GM18858 (cell line): Measurements from ENCODE around the gene HAUS5.
A peak's percentile ranks its signal among the peaks of the same experiment; 100 is the strongest.
"Not testable (repeated sequence)": the region's sequence is repeated elsewhere in the genome, so short reads cannot be mapped to it uniquely, and the experiment has no call there.

ENCODE experiments used
- ATAC-seq: cut with Tn5 transposase; IDR thresholded peaks from one replicate; pipeline ENCODE4 v1.9.1; 2021; ENCODE audit not compliant: unreplicated experiment

The HAUS5 gene

DNA sequence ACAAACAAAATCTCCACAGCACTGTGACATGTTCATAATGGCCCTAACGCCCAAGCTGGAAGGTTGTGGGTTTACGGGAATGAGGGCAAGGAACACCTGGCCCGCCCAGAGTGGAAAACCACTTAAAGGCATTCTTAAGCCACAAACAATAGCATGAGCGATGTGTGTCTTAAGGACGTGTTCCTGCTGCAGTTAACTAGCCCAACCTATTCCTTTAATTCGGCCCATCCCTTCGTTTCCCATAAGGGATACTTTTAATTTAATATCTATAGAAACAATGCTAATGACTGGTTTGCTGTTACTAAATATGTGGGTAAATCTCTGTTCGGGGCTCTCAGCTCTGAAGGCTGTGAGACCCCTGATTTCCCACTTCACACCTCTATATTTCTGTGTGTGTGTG lies 5.4 kb upstream of the HAUS5 start:
- not testable (repeated sequence) for ATAC-seq

DNA sequence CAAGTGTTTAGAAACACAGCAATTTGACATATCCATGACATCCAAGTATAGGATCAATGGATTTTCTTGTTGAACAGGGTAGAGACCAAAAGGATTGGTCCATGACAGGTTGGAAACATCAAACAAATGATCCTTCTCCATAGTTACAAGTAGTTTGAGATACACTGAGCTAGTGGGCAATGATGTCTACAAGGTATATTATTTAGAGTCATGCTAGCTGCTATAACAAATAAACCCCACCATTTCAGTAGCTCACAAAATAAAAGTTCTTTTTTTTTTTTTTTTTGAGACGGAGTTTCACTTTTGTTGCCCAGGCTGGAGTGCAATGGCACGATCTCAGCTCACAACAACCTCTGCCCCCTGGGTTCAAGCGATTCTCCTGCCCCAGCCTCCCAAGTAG lies 4.9 kb upstream of the HAUS5 start:
- no peak for ATAC-seq

DNA sequence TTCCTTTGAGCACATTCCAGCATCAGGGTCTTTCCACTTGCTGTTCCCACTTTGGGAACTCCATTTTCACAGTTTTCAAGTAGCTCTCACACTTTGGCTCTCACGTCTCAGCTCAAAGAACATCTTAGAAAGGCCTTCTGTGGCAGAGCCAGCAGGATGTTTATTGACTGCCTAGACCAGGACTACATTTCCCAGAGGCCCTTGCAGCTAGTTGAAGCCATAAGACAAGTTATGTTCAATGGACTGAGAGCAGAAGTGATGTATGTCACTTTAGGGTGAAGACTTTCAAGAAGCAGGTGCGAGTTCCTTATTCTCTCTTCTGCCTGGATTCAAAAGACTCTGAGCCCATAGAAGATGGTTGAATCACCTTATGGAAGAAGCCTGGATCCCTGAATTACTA lies 4.3 kb upstream of the HAUS5 start:
- ATAC-seq: no peak

DNA sequence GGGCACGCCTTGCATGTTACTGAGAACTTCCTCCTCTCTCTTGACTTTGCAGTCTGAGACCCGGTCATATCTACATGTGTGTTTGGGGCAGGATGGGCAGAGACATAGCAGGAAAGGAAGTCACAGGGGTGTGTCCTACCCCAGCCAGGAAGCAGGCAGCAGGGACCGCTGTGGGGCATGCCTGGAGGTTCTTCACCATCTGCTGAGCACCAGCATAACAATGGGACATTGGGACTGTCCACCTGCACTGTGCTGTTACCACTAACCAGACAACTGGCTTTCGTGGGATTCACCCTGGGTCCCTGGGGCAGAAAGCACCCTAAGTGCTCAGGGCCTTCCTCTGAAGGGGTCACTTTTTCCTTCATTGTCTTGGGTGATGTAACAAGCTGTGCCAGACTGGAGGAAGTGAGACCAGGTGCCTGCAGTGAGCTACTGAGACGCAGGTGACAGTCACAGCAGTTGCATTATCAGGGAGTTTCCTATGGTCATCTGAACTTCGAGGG lies 2.6 kb upstream of the HAUS5 start:
- ATAC-seq: no peak

DNA sequence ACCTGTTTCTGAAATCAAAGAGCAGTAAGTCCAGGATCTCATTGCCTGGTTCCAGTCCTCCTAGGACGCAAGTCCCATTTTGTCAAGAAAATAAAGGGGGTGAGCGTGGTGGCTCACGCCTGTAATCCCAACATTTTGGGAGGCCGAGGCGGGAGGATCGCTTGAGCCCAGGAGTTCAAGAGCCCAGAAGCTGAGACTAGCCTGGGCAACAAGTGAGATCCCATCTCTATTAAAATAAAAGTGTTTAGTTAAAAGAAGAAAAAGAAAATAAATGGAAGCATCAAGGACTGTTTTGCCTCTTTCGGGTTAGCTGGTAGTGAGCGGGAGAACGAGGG lies 344 bp upstream of the HAUS5 start:
- ATAC-seq: no peak

DNA sequence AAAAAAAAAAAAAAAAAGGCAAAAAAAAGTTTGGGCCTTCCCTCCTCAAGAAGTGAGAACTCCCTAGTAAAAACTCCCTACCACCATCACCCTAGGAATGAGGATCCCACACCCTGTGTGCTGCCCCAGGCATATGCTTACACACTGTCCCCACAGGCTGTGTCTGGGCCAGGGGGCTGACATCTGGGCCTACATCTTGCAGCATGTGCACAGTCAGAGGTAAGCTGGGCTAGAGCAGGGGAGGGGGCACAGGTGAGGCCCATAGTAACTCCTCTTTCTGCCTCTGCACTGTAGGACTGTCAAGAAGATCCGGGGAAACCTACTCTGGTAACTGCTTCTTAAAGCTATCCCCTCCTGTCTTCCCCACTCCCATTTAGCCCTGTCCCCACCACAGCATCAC lies 1.0 kb downstream of the HAUS5 start:
- no peak for ATAC-seq

DNA sequence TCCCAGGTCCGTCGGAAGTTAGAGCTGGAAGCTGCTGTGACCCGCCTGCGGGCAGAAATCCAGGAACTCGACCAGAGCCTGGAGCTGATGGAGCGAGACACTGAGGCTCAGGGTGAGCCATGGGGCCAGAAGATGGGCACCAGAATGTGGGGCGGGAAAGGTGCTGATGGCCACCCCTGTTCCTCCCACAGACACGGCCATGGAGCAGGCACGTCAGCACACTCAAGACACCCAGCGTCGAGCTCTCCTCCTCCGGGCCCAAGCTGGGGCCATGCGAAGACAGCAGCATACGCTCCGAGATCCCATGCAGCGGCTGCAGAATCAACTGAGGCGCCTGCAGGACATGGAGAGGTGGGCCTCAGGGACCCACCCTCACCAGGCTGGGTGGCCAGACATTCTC lies 2.5 kb downstream of the HAUS5 start:
- ATAC-seq: no peak

DNA sequence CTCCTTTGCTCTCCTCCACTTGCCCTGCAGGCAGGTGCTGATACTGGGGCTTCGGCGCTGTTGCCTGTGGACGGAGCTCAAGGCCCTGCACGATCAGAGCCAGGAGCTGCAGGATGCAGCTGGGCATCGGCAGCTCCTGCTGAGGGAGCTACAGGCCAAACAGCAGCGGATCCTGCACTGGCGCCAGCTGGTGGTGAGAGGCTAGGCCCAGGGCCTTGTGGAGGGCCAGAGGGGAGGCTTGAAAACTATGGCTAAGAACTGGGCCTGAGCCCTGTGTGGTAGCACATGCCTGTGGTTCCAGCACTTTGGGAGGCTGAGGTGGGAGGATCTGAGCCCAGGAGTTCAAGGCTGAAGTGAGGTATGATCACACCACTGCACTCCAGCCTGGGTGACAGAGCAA lies 6.3 kb downstream of the HAUS5 start:
- no peak for ATAC-seq

DNA sequence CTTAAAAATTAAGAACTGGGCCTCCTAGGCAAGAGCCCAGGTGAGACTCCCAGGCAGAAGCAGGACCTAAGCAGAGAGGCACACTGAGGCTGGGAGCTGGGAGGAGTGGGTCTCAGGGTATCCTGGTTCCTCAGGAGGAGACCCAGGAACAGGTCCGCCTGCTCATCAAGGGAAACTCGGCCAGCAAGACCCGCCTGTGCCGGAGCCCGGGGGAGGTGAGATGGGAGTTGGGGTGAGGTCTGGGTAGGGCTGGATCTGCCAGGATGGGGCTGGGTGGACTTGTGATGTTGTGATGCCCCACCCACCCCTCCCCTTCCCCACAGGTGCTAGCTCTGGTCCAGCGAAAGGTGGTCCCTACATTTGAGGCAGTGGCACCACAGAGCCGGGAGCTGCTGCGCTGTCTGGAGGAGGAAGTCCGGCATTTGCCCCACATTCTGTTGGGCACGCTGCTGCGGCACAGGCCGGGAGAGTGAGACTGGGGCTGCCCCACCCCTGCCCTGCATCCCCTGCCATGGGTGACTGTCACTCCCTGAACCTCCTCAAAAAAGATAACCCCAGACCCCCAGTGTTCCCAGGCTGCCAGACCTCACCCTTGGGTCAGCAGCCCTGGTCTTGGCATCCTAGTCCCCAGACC lies 6.9 kb downstream of the HAUS5 start:
- no peak for ATAC-seq

DNA sequence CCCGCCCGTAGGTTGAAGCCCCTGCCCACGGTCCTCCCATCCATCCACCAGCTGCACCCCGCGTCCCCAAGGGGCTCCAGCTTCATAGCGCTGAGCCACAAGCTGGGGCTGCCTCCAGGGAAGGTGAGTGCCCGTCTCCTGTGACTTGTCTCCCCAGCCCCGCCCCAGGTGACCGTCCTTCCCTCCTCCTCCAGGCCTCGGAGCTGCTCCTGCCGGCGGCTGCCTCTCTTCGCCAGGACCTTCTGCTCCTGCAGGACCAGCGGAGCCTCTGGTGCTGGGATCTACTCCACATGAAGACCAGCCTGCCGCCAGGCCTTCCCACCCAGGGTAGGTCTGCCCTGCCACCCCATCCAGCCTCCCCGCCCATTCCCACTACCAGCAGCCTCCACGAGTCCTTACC lies 7.5 kb downstream of the HAUS5 start:
- no peak for ATAC-seq

DNA sequence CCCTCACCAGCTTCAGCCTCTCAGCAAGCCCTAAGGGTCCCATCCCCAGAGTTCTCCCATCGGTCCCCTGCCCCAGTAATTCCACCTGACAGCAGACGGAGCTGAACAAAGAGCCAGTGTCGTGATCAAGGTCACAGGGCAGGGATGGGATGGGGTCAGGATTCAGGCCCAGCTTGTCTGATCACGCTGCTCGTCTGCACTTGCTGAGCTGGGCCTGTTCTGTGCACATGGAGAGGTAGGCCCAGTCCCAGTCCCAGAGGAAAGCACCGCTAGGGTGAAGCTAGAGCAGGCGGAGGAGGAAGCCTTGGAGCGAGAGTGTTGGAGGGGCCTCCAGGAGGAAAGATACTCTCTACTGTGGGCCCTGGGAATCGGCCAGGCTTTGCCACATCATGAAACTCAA lies 9.2 kb downstream of the HAUS5 start:
- ATAC-seq: no peak

DNA sequence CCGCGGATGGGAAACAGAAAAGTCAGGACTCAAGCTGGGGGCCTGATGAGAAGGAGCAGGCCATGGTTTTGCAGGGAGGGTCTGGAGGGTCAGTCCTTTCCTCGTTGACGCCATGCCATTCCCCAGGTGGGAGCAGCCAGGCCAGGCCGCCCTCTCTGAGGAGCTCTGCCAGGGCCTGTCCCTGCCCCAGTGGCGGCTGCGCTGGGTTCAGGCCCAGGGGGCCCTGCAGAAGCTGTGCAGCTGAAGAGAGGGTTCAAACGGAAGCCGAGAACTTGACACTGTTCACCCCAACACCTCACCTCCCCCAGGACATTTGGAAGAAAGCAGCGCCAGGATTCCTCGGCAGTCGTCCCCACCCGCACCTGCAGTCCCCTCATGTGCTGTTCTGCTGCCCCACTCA lies 10.2 kb downstream of the HAUS5 start:
- no peak for ATAC-seq

DNA sequence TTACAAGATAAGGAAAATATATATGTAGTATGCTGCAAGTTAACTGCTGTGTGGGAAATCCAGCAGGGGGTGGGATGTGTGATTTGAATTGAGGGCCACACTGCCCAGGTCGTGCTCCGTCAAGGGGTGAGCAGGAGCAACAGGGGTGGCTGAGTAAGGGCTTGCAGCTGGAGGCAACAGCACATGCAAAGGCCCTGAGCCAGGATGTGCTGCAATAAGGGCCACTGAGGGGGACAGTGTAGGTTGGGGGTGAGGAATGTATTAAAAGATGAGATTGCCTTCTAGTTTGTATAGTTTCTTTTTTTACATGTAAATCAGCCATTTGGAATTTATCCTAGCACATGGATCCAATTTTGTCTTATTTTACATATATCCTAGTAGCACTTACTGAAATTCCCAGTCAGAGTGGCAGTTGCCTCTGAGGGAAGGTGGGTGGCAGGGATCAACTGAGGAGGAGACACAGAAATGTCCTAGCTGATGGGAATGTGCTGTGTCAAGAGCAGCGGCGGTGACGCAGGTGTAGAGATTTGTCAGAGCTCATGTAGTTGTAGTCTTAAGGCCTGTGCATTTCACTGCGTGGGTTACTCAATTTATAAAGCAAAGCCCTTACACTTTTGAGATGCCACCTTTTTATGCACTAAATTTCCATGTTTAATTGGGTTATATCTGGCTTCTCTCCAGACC lies 10.9 kb downstream of the HAUS5 start:
- ATAC-seq: no peak

DNA sequence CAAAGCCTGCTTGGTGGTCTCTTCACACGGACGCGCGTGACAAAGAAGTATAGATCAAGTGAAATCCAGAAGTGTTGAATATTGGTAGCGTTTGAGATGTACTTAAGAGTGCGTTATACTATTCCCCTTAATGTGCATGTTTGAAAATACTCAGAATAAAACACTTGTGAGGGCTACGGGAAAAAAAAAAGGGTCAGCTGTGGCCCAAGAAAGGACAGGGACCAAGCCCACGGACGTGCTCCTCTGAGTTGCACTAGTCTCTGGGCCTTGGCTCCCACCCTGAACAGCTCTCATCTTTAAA lies 15.7 kb downstream of the HAUS5 start:
- ATAC-seq: no peak

DNA sequence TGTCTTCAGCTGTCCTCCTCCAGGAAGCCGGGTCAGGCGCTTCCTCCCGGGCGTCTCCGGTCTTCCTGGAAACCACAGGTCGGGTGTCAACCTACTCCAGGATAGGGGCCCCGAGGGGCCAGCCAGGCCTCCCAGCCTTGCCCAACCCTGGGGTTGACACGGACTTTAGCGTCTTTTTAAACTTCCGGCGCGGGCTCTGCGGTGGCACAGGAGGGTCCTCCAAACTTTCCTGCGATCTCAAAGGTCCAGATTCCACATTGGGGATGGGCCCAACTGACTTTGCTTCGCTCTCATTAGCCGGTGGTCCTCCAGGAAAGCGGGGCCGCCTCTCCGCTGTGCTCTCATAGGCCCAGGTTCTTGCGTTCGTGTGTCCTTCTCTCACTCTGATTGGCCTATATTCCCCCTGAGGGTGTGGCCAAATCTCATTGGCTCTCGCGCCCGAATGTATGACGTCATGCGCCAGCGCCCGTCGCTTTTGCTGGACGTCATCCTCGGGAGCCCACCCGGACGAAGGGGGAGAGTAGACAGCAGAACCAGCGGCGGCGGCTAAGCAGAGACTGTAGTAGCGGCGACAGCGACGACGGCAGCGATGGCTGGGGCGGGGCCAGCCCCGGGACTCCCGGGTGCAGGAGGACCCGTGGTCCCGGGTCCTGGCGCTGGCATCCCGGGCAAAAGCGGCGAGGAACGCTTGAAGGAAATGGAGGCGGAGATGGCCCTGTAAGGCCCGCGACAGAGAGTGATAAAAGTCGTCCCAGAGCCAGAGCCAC lies 16.2 kb downstream of the HAUS5 start, which contains the start of gene RBM42:
Gene RBM42 (plus strand): TSS at position 472 of the 767 bp plus-strand sequence. CDS start 118 bp downstream, at position 590.
- ATAC-seq: peak; percentile 83

DNA sequence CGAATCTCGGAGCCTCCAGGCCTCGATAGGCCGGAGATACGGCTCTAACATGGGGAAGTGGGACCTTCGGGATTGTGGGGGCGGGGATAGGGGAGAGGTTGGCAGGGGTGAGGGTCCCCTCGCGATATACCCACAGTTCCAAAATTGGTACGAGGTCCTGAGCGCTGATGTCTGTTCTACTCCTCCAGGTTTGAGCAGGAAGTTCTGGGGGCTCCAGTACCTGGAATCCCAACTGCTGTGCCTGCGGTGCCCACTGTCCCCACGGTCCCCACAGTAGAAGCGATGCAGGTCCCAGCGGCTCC lies 16.7 kb downstream of the HAUS5 start:
- ATAC-seq: no peak

DNA sequence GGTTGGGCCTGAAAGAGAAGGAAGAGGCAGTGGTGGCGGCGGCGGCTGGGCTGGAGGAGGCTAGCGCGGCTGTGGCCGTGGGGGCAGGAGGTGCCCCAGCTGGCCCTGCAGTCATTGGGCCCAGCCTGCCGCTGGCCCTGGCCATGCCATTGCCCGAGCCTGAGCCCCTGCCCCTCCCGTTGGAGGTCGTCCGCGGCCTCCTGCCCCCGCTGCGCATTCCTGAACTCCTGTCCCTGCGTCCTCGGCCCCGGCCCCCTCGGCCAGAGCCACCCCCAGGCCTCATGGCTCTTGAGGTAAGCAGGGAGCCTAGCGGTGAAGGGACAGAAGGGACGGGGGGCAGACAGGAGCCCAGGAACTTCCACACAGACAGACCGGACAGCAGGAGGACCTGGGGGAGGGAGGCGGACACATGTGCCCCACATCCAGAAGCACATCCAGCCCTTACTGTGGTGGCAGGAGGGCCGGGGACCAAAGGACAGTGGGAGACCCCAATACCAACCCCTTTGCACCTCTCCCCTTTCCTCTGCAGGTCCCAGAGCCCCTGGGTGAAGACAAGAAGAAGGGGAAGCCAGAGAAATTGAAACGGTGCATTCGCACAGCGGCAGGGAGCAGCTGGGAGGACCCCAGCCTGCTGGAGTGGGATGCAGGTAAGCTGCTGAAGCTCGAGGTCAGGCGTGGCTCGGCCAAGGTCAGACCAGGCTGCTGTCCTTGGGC lies 21.3 kb downstream of the HAUS5 start:
- no peak for ATAC-seq

DNA sequence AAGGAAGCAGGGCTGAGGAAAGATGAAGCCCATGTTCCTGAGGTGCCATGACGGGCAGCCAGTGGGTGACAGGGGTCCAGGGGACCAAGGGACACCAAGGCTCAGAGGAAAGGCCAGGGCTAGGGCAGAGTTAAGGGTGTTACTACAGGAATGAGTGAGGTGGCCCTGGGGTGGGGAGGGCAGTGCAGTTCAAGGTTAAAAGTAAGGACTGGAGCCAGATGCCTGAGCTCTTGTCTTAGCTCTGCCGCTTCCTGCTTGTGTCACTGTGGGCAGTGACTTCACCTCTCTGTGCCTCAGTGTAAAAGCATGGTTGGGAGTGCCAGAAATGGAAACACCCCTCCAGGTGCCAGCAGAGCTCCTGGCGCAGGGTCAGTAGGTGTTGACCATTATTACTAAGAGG lies 24.1 kb downstream of the HAUS5 start:
- ATAC-seq: no peak

DNA sequence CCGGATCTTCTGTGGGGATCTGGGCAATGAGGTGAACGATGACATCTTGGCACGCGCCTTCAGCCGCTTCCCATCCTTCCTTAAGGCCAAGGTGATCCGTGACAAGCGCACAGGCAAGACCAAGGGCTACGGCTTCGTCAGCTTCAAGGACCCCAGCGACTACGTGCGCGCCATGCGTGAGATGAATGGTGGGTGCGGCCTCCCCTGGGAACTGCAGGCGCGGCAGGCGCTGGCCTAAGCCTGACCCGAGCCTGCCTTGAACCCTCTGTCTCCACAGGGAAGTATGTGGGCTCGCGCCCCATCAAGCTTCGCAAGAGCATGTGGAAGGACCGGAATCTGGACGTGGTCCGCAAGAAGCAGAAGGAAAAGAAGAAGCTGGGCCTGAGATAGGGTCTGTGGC lies 24.6 kb downstream of the HAUS5 start:
- ATAC-seq: no peak

DNA sequence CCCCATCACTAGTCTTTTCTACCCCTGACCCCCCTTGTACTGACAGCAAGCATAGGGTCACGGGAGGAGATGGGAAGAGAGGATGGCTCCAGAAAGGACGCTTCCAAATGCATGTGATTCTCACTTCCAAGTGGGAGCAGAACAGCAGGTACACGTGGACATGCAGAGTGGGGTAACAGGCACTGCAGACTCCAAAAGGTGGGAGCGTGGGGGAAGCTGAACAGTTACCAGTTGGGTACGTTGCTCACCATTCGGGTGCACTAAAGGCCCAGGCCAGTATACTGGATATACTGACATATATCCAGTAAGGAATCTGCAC lies 26.7 kb downstream of the HAUS5 start:
- no peak for ATAC-seq

DNA sequence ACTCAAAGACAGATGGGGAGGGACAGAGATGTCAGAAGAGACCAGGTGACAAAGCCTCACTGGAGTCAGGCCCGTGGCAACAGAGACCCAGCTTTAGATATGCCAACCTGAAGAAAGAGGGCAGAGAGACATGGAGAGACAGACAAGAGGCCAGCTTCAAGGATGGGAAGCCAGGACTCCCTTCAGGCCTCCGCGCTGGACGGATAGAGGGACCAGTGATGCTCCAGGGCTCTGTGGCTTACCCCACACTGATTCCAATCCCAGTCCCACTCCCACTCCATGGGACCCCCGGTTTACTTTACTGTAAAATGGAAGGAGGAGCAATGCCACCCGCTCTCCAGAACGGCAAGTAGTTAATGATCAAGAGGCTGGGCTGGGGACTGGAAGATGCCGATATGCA lies 27.3 kb downstream of the HAUS5 start:
- ATAC-seq: no peak

DNA sequence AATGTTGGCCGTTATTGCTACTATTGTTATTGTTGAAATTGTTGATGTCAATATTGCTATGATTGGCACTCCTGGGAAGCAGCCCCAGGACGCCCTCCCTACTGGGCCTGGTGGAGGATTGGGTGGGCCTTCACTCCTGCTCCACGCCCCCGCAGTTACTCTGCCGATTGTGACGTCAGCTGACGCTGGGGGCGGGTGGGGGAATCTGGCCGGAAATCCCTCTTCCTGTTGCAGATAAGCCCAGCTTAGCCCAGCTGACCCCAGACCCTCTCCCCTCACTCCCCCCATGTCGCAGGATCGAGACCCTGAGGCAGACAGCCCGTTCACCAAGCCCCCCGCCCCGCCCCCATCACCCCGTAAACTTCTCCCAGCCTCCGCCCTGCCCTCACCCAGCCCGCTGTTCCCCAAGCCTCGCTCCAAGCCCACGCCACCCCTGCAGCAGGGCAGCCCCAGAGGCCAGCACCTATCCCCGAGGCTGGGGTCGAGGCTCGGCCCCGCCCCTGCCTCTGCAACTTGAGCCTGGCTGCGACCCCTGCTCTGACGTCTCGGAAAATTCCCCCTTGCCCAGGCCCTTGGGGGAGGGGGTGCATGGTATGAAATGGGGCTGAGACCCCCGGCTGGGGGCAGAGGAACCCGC lies 29.1 kb downstream of the HAUS5 start, which contains the start of gene ETV2:
Gene ETV2 (plus strand): TSS at position 231 of the 637 bp plus-strand sequence. CDS start 716 bp downstream, outside the sequence.
- no peak for ATAC-seq
